HUES64 (cell line): ENCODE results near the gene PXYLP1.

ENCODE experiments used
- H3K27ac ChIP-seq: 2 replicates; pipeline ENCODE4 v1.7.0; 2013; ENCODE audit warnings: low read depth, low read length, inconsistent platforms
- H3K27me3 ChIP-seq: 2 replicates; pipeline ENCODE4 v1.6.1; 2013; ENCODE audit warnings: mild to moderate bottlenecking, low read length; ENCODE audit not compliant: insufficient read depth
- H3K36me3 ChIP-seq: 2 replicates; pipeline ENCODE4 v1.6.1; 2013; ENCODE audit warnings: mild to moderate bottlenecking, low read length; ENCODE audit not compliant: insufficient read depth
- H3K4me1 ChIP-seq: 2 replicates; pipeline ENCODE4 v1.6.1; 2013; ENCODE audit warnings: mild to moderate bottlenecking, low read length, moderate library complexity; ENCODE audit not compliant: insufficient read depth
- H3K4me3 ChIP-seq: 2 replicates; pipeline ENCODE4 v1.5.1; 2013; ENCODE audit warnings: mild to moderate bottlenecking, low read length, moderate library complexity
- H3K9ac ChIP-seq: 2 replicates; pipeline ENCODE4 v1.6.1; 2013; ENCODE audit warnings: mild to moderate bottlenecking, low read depth, low read length
- H3K9me3 ChIP-seq: 2 replicates; pipeline ENCODE4 v1.6.1; 2013; ENCODE audit warnings: low read depth, low read length; ENCODE audit not compliant: insufficient read depth
- WGBS: fragments of 150-250, 120-280 bp; methylation state at CpG from one replicate; pipeline ENCODE4 v1.1.7; 2013; ENCODE audit warnings: missing lambda C conversion rate; 5-methylcytosine and 5-hydroxymethylcytosine counted together

The PXYLP1 gene

GRCh38 chr3:141303481-141304223 lies 72.0 kb downstream of the PXYLP1 start:
- Histone ChIP-seq H3K27ac (no peak overlapping the region), H3K4me3 (no peak overlapping the region), H3K27me3 (peaks cover 13% of the 10 kb centered on the region), H3K9me3 (no peaks in the 10 kb centered on the region), H3K36me3 (peaks cover 2% of the 10 kb centered on the region; the same call in 1 of the 2 replicates), H3K4me1 (no peaks in the 10 kb centered on the region), H3K9ac (no peak overlapping the region)
- WGBS: 89% methylated on average over 13 of the region's 13 CpGs

- Histone ChIP-seq H3K36me3 (peaks cover 2% of the 10 kb centered on the region; the same call in 1 of the 2 replicates), H3K9me3 (no peaks in the 10 kb centered on the region), H3K27ac (no peak overlapping the region)
These were observed 73.8 kb downstream of the PXYLP1 start for GRCh38 chr3:141305436-141305835.

GRCh38 chr3:141306276-141306675 lies 74.7 kb downstream of the PXYLP1 start:
- Histone ChIP-seq H3K9me3 (no peaks in the 10 kb centered on the region), H3K9ac (no peak overlapping the region), H3K27ac (no peak overlapping the region), H3K27me3 (peaks cover 13% of the 10 kb centered on the region), H3K4me3 (no peak overlapping the region), H3K36me3 (peaks cover 2% of the 10 kb centered on the region; the same call in 1 of the 2 replicates), H3K4me1 (no peaks in the 10 kb centered on the region)
- WGBS: 91% methylated on average over 5 of the region's 5 CpGs

More at GRCh38 chr3:141305436-141305835, 73.8 kb downstream of the PXYLP1 start:
- no peak overlapping the region for H3K9ac ChIP-seq
- H3K27me3 ChIP-seq: peaks cover 13% of the 10 kb centered on the region
- no peaks in the 10 kb centered on the region for H3K4me1 ChIP-seq
- H3K4me3 ChIP-seq: no peak overlapping the region

- Histone ChIP-seq H3K36me3 (no peaks in the 10 kb centered on the region), H3K9ac (no peak overlapping the region), H3K4me3 (no peak overlapping the region), H3K4me1 (no peaks in the 10 kb centered on the region), H3K9me3 (no peaks in the 10 kb centered on the region), H3K27me3 (peaks cover 13% of the 10 kb centered on the region), H3K27ac (no peak overlapping the region)
- whole genome bisulfite sequencing: 92% methylated on average over 5 of the region's 5 CpGs
These were observed 75.3 kb downstream of the PXYLP1 start for GRCh38 chr3:141306922-141307321.

- Histone ChIP-seq H3K9me3 (no peaks in the 10 kb centered on the region), H3K27me3 (peaks cover 13% of the 10 kb centered on the region), H3K36me3 (no peaks in the 10 kb centered on the region), H3K4me3 (no peak overlapping the region), H3K27ac (no peak overlapping the region), H3K9ac (no peak overlapping the region), H3K4me1 (no peaks in the 10 kb centered on the region)
- 94% methylated on average over 16 of the region's 16 CpGs for WGBS
These were observed 75.9 kb downstream of the PXYLP1 start for GRCh38 chr3:141307351-141308059.

GRCh38 chr3:141308588-141309218 lies 77.1 kb downstream of the PXYLP1 start:
- H3K4me1 ChIP-seq: no peaks in the 10 kb centered on the region
- 63% methylated on average over 13 of the region's 13 CpGs for WGBS
- H3K4me3 ChIP-seq: no peak overlapping the region
- peaks cover 13% of the 10 kb centered on the region for H3K27me3 ChIP-seq
- H3K9me3 ChIP-seq: no peaks in the 10 kb centered on the region
- H3K9ac ChIP-seq: no peak overlapping the region
- H3K36me3 ChIP-seq: no peaks in the 10 kb centered on the region
- no peak overlapping the region for H3K27ac ChIP-seq

GRCh38 chr3:141311170-141311495 lies 79.5 kb downstream of the PXYLP1 start:
- Histone ChIP-seq H3K27ac (no peak overlapping the region), H3K4me1 (no peaks in the 10 kb centered on the region), H3K9me3 (no peaks in the 10 kb centered on the region), H3K9ac (peak overlapping the region; percentile 48), H3K36me3 (no peaks in the 10 kb centered on the region), H3K4me3 (peak overlapping the region; percentile 67), H3K27me3 (peaks cover 13% of the 10 kb centered on the region)
- 16% methylated on average over 13 of the region's 13 CpGs for WGBS

- Histone ChIP-seq H3K4me3 (peak overlapping the region; percentile 67), H3K27ac (no peak overlapping the region), H3K27me3 (peaks cover 13% of the 10 kb centered on the region), H3K9ac (peak overlapping the region; percentile 48), H3K4me1 (no peaks in the 10 kb centered on the region), H3K36me3 (no peaks in the 10 kb centered on the region), H3K9me3 (no peaks in the 10 kb centered on the region)
- 9% methylated on average over 43 of the region's 43 CpGs for WGBS
These were observed 80.1 kb downstream of the PXYLP1 start for GRCh38 chr3:141311496-141312353.

- no peak overlapping the region for H3K27ac ChIP-seq
- no peaks in the 10 kb centered on the region for H3K4me1 ChIP-seq
- no peaks in the 10 kb centered on the region for H3K9me3 ChIP-seq
- peaks cover 10% of the 10 kb centered on the region for H3K27me3 ChIP-seq
- no peak overlapping the region for H3K9ac ChIP-seq
- H3K36me3 ChIP-seq: no peaks in the 10 kb centered on the region
- 94% methylated on average over 16 of the region's 16 CpGs for WGBS
- H3K4me3 ChIP-seq: peak overlapping the region; percentile 45
These were observed 80.9 kb downstream of the PXYLP1 start for GRCh38 chr3:141312354-141313092.

GRCh38 chr3:141313093-141313683 lies 81.6 kb downstream of the PXYLP1 start:
- Histone ChIP-seq H3K4me3 (no peak overlapping the region), H3K36me3 (no peaks in the 10 kb centered on the region), H3K27ac (no peak overlapping the region), H3K9me3 (no peaks in the 10 kb centered on the region), H3K4me1 (no peaks in the 10 kb centered on the region), H3K27me3 (peaks cover 3% of the 10 kb centered on the region), H3K9ac (no peak overlapping the region)
- 96% methylated on average over 10 of the region's 10 CpGs for WGBS
